ENCODE data around the gene IRF7.

The IRF7 gene

DNA sequence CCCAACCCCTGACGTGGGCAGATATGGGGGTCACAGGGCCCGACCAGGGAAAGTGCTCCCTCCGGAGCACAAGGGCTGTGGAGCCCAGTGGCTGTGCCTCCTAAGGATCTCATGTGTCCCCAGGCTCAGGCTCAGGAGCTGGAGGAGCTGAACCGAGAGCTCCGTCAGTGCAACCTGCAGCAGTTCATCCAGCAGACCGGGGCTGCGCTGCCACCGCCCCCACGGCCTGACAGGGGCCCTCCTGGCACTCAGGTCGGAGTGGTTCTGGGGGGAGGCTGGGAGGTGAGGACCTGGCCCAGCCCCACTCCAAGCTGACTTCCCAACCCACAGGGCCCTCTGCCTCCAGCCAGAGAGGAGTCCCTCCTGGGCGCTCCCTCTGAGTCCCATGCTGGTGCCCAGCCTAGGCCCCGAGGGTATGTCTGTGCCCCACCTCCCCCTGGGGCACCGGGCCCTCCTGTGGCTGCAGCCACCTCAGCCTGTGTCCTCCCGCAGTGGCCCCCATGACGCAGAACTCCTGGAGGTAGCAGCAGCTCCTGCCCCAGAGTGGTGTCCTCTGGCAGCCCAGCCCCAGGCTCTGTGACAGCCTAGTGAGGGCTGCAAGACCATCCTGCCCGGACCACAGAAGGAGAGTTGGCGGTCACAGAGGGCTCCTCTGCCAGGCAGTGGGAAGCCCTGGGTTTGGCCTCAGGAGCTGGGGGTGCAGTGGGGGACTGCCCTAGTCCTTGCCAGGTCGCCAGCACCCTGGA lies 52.5 kb downstream of the IRF7 start:
- no peak for DNase-seq

Data from NCI-H1048 (cell line).